Adrenal gland (tissue), 5 donors: Measurements from ENCODE around the gene KLHL21.

ENCODE experiments used
- POLR2A ChIP-seq, 2 donors: fragments of 450-650 bp; IDR thresholded peaks; one replicate each; pipeline ENCODE4 v1.6.1; 2017; ENCODE audit warnings: antibody characterized with exemption in 2 of 2, mild to moderate bottlenecking in 2 of 2, moderate library complexity in 1 of 2
- TF ChIP-seq, protein P1 (sequence below), 6 experiments: fragments of 450-650 bp in 4 of 6; fragments of 200-600 bp in 2 of 6; sonication (generic) in 1 of 6; IDR thresholded peaks; 1 replicate in 5 of 6; 2 replicates in 1 of 6; pipeline versions ENCODE4 v1.5.1 to v1.8.0; 2016 to 2021; ENCODE audit warnings: antibody characterized with exemption in 6 of 6, mild to moderate bottlenecking in 2 of 6, moderate library complexity in 1 of 6
- donor health status: DM: no; HTN: no; CAD: no.

DNA sequence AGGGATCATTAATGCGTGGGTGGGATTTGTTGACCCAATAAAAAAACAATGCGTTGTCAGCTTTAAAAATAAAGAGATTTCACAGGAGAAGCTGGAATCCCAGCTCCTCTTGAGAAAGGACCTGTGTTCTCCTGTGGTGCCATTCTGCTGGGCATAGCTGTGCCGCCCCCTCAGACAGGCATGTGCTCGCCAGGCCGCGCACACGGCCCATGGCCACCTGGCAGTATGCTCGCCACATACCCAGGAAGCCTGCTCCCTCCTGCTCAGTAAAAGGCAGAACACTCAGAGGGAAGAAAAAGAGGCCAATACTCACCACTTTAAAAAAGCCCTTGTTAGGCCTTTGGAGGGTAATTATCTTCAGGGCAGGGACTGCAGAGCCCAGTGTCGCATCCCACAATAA lies 35.1 kb upstream of the KLHL21 start:
- TF ChIP-seq, protein P1, sequence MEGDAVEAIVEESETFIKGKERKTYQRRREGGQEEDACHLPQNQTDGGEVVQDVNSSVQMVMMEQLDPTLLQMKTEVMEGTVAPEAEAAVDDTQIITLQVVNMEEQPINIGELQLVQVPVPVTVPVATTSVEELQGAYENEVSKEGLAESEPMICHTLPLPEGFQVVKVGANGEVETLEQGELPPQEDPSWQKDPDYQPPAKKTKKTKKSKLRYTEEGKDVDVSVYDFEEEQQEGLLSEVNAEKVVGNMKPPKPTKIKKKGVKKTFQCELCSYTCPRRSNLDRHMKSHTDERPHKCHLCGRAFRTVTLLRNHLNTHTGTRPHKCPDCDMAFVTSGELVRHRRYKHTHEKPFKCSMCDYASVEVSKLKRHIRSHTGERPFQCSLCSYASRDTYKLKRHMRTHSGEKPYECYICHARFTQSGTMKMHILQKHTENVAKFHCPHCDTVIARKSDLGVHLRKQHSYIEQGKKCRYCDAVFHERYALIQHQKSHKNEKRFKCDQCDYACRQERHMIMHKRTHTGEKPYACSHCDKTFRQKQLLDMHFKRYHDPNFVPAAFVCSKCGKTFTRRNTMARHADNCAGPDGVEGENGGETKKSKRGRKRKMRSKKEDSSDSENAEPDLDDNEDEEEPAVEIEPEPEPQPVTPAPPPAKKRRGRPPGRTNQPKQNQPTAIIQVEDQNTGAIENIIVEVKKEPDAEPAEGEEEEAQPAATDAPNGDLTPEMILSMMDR (IDR thresholded peaks at IDR 0.05): no peak
- TF ChIP-seq POLR2A (IDR thresholded peaks at IDR 0.05): no peak
